Stimulated activated CD8-positive, alpha-beta memory T cell treated with anti-CD3 and anti-CD28 coated beads, Interleukin-15, amount 100 ng/mL, for 1 hour (primary cell): ENCODE data around the gene COA3.

Experiments used
- DNase-seq: peaks from one replicate; pipeline ENCODE4 v3.0.0-alpha.2; 2020; ENCODE audit warnings: low read depth

COA3 gene

DNA sequence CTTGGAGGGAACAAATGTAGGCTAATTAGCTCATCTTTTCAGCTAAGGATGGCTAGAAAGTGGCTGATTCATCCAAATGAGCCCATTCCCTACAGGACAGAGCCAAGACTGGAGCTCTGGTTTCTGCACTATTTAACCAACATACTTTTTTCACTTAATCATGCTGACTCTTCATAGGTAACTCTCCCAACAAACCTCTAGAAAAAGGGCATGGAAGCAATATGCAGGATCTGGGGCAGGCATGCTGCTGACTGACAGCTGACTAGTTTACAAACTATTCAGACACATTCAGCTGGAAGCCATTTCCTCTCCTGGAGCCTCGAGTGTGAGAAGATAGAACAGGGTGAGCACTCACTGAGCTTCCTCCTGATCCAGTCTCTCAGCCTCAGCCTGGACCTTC, 19.4 kb upstream of the COA3 start:
- no peak for DNase-seq

DNA sequence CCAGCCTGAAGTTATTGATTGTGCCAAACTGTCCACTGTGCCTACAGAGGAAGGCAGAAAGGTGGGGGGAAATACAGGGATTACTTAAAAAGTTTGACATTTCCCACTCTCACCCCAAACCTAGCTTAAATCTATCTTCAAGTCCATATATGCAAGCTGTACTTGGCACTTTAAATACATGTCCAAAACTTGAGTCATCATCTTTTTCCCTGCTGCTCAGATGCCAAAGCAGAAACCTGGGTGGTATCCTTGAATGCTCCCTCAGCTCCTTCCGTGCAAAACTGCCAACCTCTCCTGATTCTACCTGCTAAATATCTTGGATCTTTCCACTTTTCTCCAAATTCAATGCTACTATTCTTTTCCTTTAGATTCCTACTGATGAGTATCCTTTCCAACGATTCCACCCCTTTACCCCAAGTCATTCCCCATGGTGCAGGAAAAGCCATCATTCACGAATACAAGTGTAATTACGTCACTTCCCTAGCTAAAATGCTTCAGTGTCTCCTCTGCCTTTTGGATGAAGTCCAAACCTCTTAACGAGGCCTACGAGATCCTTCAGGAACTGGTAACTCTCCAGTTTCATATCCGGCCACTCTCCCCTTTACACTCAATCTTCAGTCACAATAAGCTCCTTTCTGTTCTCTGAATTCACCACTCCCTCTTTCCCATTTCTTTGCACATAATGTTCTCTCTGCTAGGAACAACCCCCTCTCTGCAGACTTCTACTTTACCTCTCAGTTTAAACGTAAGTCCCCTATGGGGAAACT, 16.3 kb upstream of the COA3 start:
- no peak for DNase-seq

DNA sequence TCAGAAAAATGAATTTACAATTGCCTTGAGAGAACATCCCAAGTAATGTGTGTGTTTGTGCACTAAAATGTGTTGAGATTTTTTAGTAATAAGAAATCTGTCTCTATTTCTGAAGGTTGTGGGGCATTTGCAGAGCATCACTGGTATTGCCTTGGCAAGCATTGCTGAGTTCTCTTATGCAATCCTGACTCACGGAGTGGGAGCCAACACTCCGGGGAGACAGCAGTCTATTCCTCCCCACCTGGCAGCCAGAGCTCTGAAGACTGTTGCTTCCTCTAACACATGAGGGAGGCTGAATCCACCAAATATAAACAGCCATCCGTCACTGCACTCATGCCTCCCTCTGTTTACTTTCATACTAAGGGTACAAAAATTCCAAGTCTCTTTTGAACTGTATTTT, 10.7 kb upstream of the COA3 start:
- no peak for DNase-seq

DNA sequence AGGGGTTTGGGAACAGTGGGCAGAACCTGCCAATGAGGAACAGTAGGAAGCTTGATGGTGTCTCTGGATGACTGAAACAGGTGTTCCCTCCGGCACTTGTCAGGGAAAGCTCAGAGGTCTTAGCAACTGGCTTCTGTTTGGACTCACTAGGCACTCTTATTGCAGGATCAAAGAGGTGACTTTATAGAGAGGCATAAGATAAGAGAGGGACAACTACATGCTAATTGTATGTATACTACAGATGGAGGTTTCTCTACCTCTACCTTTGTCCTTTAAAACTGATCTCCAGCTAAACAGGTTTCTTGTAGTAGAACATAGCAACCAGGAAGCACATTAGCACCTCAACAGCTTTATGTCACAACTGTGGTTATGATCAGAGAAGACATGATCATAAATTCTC, 7.7 kb upstream of the COA3 start:
- no peak for DNase-seq

DNA sequence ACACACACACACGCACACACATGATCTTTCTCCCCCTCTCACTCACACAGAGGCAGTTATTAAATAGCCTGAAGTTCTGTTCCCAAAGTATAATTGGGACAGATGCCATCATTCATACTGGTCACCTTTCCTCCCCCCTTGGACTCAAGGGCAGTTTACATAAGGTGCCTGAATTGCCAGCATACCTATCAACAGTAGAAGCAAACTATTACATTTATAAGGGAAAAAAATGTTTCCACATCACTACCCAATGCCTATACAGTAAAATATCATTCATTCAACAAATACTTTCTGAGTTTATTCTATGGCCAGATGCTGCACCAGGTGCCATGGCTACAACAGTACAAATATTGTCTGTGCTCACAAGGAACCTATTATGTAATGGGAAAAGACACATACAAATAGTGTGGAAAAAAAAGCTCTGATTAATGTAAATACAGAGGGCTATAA, 6.4 kb upstream of the COA3 start:
- no peak for DNase-seq

DNA sequence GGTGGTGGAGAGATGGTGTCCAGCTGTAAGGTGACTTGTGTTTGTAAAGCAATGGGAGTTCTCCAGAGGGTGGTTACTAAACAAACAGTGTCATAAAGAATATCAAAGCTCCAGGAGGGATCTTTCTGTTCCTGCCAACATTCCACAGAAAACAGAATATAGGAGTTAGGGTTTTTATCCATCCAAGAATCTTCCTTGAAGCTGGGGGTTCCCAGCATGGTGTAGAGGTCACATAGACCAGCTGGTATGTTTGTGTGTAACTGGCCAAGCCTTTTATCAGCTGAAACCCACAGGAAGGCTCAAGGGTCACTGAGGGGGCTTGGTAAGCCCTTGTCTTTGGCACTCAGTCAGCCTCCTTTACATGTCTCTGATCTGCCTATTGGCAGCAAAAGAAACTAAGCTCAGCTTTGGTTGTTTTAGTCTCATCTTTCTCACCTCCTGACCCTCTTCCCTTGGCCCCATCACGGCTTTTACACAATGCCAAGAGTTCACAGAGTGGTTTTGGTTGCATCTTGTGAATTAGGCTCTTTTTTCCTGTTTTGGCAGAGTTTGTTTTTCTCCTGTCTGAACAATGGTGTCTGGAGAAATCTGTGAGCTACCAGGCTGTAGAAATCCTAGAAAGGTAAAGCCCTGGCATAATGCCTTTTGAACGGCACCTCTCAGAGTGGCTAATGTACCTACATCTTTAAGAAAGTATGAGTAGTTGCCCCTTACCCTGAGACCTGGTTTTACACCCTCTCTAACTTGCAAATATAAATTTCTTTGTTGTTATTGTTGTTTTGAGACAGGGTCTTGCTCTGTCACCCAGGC, 4.8 kb upstream of the COA3 start:
- DNase-seq = no peak

DNA sequence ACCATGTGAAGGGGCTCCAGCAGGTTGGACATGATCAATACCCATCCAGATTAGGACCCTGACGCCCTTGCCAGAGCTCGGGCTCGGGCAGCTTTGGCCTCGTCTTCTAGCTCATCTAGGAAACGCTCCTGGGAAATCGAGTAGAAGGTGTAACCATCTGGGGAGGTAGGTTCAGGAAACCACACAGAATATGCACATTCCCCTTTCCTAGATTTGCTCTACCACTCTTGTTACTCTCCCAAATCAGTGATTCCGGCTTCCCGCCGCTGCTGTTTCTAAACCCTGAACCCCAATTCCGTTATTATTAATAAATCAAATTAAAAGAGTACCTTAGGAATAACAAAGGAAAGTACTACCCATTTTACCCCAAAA, 507 bp downstream of the COA3 start:
- no peak for DNase-seq

DNA sequence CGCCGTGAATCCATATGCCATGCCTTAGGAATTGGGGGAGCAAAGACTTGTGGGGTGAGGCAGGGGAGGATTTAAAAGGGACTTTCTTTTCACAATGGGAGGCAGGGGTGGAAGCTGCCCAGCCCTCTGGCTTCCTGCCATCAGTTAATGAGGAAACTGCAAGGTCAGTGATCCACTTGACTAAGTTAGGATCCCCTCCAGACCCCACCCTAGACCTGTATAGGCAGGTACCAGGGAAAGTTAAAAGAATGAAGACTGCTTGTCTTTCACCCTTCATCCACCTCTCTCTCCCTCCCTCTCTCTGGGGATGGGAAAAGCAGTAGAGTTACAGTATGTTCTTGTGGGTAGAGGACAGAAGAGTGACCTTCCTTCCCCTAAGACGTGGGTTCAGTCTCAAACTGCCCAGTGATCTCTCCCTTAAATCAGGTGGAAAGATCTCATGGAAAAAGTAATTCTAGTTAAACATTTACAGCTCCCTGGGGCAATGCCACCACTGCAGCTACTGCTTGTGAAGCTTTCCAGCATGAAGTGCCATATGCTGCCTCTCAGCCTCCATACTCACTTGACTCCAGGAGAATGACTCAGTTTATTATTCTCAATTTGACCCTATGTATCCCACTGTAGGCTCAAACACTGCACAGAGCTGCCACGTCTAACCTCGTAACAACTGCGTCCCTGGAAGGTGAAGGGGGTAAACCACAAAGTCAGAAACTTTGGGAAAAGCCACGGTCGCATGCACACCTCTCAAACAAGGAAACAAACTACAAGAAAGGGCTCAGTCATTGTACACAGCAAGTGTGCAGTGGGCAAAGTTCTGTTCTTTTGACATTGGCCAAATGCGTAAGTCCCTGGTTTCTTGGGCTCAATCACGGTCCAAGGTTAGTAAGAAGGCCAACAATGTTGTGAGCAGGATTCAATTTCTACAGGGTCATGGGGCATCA, 1.2 kb downstream of the COA3 start:
- DNase-seq = no peak

DNA sequence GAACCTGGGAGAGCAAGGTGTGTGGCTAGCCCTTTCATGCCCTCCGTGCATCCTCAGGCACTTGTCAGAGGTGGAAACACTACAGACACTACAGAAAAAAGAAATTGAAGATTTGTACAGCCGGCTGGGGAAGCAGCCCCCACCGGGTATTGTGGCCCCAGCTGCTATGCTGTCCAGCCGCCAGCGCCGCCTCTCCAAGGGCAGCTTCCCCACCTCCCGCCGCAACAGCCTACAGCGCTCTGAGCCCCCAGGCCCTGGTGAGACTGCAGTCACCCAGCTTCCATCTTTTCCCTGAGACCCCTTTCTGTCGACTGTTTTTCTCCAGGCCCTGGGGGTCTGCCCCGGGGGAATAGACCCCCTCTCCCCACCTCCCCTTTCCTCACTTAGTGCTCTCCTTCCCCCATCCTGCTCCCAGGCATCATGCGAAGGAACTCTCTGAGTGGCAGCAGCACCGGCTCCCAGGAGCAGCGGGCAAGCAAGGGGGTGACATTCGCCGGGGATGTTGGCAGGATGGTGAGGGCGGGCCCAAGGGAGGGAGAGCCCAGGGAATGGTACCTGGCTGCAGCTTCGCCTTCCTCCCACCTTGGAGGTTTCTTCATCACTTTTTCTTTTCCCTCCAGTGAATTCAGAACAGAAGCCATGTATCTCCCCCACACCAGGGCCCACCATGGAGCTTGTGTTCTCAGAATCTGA, 2.3 kb downstream of the COA3 start:
- DNase-seq = no peak

DNA sequence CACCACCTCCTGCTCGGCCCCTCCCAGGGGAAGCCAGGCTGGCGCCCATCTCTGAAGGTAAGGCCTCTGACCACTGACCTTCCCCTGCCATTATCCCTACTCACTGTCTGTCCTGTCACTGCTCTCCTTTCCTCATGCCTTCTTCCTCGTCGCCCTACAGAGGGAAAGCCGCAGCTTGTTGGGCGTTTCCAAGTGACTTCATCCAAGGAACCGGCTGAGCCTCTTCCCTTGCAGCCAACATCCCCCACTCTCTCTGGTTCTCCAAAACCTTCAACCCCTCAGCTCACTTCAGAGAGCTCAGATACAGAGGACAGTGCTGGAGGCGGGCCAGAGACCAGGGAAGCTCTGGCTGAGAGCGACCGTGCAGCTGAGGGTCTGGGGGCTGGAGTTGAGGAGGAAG, 3.0 kb downstream of the COA3 start:
- no peak for DNase-seq

DNA sequence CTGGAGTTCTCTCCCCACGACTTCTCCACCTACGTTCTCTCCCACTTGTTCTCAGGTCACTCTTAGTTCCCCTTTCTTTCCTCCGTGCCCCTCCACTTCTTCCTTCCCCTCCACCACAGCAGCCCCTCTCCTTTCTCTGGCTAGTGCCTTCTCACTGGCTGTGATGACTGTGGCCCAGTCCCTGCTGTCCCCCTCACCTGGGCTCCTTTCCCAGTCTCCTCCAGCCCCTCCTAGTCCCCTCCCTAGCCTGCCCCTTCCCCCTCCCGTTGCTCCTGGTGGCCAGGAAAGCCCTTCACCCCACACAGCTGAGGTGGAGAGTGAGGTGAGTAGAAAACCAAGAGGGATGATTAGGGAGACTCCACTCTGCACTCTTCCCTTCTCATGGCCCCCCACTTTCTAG, 3.4 kb downstream of the COA3 start:
- DNase-seq = no peak

DNA sequence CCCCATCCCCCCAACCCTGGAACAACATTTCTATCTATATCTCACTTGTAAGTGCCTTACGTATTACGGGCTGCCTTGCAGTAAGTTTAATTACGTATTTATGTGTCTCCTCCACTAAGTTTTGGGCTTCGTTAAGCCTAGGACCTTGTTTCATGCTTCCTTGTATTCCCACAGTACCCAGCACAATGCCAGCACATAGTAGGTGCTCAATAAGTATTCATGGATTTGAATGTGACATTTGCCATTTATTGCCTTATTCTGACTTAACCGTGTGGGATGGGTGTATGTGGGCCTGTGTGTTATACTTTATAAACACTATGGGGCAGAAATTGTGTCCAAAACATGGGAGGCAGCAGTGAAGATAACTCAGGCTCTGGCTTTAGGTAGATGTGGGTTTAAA, 6.0 kb downstream of the COA3 start:
- DNase-seq = no peak

DNA sequence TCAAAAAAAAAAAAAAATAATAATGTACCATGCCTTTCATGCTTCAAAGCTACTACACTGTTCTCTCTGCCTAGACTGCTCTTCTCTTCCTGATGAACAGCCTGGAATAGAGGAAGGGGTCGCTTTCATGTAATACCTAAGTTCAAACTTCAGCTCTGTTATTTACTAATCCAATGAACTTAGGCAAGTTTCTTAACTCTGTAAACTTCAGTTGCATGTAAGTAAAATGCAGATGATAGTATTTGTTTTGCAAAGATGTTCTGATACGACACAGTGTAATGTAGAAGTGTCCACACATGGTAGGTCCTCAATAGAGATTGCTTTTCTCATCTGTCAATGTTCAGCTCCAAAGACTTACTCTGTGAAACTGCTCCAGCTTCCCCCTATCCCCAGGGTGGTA, 6.6 kb downstream of the COA3 start:
- DNase-seq = no peak

DNA sequence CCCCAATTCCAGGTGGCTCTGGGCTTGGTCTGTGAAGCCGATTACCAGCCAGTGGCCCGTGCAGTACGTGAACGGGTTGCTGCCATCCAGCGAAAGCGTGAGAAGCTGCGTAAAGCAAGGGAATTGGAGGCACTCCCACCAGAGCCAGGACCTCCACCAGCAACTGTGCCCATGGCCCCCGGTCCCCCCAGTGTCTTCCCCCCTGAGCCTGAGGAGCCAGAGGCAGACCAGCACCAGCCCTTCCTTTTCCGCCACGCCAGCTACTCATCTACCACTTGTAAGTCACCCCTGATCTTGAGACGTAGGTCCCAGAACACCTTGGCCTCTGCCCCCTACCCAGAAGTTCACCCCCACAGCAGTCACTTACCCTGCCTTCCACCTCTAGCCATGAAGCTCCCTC, 11.2 kb downstream of the COA3 start:
- no peak for DNase-seq

DNA sequence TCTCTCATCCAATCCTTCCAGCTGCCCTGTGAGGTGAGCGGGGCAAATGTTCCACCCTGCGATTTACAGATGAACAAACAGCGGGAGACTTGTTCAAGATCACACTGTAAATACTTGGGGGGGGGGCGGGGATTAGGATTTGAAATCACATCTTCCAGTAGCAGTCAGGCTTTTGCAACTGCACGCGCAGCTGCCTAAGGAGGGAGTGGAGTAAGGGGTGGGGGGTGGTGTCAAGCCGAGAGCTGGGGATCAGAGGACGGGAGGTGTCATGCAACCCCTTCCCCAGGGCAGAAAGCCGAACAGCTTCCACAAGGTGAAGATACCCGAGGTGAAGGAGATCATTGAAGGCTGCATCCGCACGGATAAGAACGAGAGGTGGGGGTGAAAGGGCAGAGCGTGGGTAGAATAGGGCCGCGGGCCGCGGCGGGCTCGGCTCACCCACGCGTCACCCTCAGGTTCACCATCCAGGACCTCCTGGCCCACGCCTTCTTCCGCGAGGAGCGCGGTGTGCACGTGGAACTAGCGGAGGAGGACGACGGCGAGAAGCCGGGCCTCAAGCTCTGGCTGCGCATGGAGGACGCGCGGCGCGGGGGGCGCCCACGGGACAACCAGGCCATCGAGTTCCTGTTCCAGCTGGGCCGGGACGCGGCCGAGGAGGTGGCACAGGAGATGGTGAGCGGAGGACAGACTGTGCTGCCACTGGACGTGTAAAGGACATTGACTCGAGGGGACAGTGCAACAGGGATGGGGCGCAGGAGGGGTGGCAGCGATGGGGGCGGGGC, 13.5 kb downstream of the COA3 start:
- DNase-seq = no peak

DNA sequence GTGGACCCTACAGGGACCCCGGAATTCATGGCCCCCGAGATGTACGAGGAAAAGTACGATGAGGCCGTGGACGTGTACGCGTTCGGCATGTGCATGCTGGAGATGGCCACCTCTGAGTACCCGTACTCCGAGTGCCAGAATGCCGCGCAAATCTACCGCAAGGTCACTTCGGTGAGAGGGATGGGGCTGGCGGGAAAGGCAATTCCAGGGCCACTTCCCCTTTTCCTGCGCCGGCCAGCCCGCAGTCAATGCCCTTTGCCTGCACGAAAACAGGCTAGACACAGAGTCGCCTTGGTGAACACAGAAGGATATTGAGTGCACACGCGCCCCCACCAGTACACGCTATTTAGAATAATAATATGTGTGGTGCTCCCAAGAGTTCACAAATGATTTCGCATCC, 14.1 kb downstream of the COA3 start:
- DNase-seq = no peak

DNA sequence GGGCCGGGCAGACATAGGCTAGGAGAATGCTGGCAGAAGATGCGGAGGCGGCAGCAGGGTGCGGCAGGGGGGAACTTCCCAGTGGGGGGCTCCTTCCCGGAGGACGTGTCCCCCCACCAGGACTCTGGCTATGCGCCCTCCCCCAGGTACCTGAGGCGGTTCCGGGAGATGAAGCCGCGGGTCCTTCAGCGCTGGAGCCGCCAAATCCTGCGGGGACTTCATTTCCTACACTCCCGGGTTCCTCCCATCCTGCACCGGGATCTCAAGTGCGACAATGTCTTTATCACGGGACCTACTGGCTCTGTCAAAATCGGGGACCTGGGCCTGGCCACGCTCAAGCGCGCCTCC, 14.7 kb downstream of the COA3 start:
- DNase-seq = no peak

DNA sequence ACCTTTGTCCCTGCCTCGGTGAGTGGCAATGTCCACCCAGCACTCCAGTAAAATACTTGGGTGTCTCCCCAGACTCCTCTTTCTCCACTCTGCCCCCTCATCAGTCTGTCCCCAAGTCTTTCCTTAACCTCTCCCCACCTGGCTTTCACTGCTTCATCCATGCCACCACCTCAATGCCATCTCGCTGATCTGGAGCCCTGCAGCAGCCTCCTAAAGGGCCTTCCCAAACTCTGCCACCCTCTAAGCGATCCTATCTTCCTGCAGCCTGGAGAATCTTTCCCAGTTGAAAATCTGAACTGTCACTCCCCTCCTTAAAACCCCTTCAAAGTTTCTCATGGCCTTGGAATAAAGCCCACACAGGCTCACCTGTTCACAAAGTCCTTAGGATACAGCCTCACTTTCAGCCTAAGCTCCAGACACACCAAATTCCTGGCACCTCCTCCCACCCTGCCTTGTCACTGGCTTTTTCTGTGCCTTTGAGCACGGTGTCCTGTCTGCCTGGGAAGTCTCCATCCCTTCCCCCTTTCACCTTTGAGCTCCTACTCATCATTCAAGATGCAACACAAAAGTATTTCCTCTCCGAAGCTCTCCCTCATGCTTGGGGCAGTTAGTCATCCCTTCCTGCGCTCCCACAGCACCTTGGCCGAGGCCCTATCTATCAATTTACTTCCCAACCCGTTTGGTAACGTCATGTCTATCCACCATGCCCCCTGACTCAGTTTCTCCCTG, 15.3 kb downstream of the COA3 start:
- DNase-seq = no peak

DNA sequence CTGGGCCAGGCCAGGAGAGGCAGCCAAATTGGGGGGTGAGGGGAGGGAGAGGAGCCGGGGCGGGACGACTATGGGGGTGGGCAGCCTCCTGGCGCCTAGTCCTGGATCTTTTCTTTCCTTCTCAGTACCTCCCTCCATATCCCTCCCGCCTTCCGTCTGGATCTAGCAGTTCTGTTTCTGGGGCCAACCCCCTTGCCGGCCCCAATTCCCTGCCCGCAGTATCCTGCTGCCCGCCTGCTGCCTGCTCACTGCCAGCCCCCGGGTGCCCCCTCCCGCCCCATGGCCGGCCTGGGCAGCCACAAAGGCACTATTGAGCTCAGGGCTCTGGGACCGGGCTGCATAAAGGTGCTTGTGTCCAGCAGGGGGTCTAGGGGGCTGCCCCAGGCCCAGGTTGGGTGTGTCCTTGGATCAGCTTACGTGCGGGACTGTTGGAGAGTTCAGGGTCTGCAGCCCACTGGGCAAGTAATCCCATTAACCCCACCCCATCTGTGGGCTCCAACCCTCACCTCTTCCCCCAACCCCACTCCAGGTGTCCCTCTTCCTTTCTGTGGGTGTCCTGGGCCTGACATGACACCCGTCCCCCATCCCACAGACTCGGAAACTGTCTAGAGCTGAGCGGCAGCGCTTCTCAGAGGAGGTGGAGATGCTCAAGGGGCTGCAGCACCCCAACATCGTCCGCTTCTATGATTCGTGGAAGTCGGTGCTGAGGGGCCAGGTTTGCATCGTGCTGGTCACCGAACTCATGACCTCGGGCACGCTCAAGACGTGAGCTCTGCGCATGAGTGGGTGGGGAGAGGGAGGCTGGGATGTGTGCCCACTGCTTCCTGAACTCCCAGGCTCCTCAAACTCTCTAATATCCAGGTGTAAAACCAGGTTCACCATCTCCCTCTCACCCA, 16.1 kb downstream of the COA3 start:
- no peak for DNase-seq
